NCI-H446 treated with DMSO at 0.1 percent for 48 hours (cell line): ENCODE data around the gene JAKMIP3.

Source experiments
- DNase-seq: peaks from one replicate; lab custom pipeline; 2025; lab: John Stamatoyannopoulos, UW

Gene JAKMIP3

DNA sequence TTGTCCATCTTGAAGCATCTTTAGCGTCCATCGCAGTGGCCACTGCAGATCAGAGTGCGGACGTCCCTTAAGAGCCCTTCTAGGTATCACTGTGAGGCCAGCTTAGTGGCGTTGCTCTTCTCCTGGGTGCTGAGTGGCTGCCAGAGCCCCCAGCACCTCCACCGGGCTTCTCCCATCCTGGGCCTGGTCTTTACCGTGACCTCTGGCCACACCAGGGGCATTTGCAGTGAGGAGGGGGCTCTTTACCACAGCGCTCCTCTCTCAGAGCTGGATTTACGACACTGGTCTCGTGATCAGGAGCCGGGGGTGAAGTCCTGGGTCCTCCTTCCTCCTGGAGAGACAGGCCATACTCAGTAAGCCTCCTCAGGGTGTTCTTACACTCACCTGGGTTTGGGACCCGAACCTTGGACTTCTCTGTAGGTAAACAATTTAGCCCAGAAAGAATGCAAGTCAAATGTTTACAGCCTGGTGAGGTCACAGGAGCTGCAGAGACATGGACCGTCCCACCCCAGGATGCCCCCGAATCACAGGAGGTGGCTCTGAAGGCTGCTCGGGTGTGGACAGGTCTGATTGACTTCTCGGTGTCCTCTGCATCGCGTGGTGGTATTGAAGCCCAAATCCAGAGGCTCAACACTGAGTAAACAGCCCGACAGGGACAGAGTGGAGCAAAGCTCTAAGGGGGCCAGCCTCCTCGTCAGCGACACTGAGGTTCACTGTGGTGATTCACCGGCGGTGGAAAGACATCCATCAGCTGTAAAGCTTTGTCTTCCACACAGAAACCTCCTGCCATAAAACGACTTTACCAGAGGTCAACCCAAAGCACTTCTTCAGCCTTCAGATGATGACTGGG lies 33.0 kb downstream of the JAKMIP3 start:
- no peak for DNase-seq

DNA sequence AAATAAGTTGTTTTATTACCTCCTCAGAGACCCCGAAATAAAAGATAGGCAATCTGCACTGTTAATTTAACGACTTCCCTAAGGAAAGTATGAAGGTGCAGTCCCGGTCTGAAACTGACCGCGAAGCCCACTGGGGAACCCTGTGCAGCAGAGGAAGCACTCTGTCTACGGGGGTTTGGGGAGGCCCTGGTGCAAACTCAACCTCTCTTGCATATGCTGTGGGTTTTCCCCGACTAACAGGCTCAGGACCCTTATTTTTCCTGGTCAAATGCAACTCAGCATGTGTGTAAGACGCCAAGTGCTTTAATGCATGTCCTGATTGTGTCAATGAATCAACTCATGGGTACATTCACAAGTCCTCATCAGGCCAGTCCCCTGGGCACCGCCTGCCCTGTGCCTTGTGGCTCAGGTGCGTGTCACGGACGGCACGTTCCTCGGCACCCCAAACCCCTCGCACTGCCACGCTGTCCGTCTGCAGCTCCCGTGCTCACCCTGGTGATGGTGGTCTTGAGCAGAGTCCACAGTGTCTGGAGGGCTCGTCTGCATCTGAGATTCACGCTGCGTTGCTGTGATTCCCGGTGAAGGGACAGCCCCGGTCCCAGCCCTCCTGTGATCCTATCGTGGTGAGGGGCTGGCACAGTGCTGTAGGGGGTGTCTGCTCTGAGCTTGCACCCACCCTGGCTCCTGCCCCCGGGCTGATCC lies 33.8 kb downstream of the JAKMIP3 start:
- DNase-seq, result no peak

DNA sequence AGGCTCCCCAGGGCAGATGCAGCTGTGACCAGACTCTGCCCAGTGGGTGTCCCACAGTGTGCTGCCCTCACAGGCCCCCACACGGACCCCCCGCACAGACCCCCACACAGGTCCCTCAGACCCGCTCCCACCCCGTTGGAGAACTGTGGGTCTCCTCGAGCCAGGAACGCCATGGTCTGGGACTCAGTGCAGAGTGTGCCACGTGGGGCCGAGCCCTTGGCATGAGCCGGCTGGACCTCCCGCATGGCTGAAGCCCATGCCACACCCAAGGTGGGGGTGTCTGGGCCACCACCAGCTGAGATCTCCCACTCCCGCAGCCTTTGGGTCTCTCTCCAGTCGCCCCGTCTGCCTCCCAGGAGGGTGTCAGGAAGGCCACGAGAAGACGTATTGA lies 34.3 kb downstream of the JAKMIP3 start:
- no peak for DNase-seq

DNA sequence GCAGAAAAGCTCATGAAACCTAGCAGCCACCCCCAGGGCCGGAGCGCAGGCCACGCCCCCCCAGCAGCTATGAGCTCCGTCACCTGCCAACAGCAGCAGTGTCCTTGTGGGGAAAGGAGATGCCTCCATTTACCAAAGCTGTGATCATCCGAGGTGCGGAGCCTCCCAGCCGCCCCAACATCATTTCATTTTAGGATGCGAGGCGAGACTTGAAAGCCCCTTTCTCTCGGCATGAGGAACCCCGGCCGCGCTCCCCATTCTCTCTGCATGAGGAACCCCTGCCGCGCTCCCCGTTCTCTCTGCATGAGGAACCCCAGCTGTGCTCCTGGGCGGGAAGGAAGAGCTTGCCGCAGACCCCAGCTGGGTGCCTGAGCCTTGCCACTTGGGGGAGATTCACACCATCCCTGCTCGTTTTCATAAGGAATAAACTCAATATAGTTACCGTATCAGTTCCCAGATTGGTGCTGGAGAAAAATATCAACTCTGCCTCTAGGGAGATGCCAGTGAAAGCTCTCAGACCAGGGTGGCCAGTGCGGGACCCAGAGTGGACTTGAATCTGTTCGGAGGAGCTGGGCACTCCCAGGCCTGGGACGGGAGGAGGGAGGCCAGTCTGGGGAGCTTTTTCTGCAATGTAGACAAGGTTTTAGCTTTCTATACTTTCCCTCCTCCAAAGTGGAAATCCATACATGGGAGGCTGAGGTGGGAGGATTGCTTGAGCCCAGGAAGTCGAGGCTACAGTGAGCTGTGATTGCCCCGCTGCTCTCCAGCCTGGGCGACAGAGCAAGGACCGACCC lies 35.0 kb downstream of the JAKMIP3 start:
- DNase-seq, result no peak

DNA sequence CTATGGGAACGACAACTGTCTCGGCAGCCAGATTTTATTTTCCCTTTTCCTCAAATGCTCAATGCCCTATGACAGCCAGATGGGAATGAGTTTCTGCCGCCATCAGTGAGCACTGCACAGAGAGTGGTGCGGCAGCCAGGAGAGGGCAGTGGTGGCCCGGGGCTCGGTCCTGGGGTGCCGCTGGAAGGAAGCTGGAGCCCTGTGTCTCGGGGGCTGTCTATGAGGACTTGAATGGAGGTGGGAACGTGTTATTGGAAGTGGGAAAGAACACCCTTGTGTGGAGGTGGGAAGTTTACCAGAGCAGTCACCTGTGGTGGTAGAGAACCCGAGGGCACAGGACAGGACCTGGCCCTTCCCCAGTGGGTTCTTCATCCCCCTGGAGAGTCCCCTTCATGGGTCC lies 35.8 kb downstream of the JAKMIP3 start:
- DNase-seq, result no peak

DNA sequence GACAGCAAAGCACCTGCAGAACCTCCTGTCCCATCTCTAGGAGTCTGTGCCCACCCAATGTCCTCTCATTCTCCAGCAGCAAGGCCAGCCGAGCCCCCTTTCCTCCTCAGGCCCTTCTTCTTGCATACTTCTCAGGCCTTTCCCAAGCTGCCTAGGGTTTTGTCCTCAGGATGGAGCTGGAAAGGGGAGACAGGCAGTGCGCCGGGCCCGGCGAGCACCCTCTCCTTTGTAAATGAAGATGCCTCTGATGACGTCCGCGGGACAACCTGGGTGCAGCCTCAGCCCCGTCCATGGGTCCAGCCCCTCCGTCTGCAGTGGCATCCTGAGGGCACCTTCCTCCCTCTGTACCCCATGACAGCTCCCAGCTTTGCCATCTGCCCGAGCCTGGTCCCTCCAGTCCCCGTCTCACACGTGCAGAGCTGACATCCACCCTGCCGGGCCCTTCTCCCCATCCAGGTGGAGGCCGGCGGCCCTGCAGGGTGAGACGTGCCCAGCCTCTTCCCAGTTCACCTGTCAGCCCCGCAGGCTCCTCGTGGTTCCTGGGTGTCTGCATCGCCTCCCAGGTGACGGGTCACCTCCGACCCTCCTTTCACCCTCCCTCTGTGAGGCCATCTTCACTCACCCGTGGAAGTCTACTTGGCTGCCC lies 36.4 kb downstream of the JAKMIP3 start:
- DNase-seq, result no peak

DNA sequence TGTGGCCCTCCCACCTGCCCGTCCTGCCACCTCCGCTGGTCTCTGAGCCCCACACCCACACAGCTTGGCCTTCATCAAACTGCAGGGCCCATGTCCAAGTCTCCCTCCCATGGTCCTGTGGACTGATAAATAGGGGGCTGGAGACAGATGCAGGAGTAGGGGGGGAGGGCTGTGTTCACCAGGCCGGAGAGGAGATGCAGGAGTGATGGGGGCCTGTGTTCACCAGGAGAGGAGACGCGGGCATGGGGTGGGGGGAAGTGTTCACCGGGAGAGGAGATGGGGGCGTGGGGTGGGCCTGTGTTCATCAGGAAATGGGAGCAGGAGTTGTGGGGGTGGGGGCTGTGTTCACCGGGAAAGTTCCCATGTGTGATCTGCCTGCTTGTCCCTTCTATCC lies 37.0 kb downstream of the JAKMIP3 start:
- no peak for DNase-seq

DNA sequence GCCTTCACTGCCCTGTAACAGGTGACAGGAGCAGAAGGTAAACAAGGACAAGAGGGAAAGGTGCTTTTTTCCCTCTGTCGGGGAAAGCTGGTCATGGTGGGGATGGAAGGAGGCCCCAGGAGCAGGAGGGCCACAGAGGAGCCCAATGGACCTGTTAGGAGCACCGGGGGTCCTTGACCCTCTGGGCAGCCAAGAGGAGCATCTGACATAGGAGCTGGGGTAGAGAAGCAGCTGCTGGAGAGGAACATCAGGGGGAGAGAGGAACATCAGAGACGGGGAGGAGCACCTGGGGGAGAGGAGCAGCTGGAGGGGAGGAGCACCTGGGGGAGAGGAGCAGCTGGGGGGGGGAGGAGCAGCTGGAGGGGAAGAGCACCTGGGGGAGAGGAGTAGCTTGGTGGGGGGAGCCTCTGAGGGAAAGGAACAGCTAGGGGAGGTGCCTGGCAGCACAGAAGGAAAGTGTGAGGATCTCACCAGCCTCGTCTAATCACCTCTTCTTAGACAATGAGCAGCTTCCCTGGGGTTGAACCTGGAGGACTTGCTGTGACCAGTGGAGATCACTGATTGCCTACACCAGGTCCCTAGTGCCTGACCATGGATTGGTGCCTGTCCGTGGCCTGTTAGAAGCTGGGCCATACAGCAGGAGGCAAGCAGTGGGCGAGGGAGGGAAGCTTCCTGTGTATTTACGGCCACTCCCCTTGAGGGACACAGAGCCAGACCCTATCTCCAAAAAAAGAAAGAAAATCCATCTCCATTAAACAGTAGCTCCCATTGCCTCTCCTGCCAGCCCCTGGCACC lies 37.6 kb downstream of the JAKMIP3 start:
- DNase-seq, result no peak

DNA sequence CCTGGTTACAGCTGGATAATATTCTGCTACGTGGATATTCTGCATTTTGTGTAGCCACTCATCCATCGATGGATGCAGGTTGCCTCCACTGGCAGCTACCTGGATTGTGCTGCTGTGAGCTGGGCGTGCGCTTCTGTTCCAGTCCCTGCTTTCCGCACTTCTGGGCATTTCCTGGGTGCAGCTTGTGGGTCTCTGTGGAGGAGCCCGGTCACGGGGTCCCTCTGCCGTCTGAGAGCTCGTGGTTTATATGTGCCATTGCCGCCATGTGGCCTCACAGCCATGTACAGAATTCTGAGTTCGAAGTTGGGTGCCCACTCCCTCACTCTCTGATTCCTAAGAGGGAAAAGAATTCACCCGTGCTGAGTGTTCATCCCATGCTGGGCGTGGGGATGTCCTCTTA lies 38.3 kb downstream of the JAKMIP3 start:
- DNase-seq, result no peak

DNA sequence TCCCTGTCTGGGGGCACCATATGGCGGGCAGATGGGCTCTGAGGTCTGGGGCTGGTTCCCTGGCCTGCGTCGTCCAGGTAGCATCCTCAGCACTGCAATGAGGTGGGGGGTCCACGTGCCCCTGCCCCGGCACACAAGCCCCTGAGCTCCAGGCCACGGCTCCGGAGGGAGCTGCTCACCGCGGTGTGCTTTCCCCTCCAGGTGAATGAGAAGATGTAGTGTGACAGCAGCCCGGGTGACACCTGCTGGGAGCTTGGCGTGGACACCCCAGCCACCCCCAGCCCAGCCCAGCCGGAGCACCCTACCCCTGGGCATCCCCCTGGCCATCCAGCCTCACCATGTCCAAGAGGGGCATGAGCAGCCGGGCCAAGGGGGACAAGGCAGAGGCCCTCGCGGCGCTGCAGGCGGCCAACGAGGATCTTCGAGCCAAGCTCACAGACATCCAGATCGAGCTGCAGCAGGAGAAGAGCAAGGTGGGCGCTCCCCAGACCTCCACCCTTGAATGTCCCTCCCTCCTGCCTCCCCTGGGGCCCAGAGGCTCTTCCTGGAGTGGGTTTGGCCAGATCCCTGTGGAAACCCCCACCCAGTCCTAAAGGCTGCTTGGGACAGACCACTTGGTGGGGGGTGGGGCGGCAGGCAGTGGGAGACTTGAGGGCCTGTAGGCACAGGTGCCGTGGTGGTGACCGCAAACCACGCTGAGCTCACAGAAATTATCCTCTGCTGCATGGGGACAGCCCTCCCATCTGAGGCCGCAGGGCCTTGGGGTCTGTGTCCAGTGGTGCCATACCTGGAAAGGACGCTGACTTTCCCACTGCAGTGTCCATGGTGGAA lies 38.9 kb downstream of the JAKMIP3 start:
- no peak for DNase-seq

DNA sequence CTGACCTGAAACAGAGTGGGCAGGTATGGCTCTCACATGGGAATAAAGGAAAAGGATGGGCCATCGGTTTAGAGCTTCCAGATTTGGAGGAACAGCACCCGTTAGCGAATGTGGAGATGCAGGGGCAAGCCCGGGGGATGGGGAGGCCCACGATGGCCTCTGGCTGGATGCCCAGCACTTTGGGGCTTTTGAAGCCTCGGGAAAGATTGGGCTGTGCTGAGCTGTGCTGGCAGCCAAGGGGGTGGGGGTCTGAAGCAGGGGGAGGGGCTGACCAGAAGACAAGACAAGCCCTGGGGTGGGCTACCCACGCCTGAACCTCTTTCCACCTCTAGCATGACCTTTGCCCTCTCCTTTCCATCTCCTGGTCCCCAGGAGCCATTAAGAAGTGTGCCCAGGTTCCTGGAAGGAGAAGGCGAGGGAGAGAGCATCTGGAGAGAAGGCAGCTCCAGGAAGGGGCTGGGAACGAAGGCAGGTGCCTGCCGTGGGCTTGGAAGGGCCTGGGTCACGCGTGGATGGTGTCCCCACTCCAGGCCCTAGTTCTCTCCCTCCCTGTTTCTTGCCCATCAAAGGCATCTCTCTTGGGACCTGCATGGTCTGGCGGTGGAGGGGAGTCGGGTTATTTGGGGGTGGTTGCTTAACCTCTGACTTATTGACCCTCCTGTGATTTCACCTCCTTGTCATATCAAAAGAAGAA lies 39.7 kb downstream of the JAKMIP3 start:
- DNase-seq, result no peak

DNA sequence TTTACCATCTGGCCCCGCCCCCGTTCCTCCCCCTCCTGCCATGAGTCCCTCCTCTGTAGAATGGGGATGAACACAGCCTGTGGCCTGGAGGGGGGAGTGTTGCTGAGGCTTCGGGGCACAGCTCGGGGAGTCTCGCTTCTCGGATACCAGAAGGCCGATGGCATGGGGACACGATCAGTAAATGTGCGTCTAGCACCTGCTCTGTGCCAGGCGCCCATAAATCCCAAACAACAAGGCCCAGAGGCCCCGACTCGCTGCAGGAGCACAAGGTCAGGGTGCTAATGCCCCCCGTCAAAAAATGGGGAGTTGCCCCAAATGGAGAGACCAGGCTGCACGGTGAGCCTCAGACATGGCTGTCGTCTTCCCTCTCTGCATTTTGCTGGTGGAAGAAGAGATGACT lies 40.7 kb downstream of the JAKMIP3 start:
- DNase-seq, result no peak

DNA sequence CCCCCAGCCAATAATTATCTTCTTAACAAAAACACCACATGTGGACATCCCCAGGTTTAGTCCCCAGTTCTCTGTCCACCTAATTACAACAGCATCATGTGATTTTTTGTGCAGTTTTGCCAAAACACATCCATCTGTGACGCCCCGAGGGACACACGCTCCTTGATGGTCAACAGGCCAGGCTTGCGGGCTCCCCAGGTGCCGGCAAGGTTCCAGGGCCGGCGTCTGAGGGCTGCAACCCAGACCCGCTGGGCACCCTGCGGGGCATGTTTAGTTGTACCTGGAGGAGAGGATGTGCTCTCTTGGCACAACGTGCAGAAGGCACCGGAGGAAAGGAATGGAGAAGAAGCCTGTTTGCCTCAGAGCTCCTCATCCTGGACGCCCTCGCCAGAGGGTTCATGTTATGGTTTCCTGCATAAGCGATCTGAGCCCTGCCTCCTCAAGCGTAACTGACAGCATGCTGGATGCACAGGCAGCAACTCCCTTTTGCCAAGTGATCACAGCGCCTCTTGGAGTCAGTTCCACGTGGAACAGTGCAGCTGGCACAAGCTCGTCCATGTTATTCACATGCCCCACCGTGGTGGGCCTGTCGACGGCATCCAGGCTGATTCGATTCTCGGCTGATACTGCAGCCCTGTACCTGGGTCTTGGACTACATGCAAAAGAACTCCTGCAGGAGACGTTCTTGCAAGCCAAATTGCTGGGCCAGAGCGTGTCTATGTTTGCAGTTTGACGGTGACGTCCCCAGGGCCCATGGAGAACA lies 41.6 kb downstream of the JAKMIP3 start:
- no peak for DNase-seq

DNA sequence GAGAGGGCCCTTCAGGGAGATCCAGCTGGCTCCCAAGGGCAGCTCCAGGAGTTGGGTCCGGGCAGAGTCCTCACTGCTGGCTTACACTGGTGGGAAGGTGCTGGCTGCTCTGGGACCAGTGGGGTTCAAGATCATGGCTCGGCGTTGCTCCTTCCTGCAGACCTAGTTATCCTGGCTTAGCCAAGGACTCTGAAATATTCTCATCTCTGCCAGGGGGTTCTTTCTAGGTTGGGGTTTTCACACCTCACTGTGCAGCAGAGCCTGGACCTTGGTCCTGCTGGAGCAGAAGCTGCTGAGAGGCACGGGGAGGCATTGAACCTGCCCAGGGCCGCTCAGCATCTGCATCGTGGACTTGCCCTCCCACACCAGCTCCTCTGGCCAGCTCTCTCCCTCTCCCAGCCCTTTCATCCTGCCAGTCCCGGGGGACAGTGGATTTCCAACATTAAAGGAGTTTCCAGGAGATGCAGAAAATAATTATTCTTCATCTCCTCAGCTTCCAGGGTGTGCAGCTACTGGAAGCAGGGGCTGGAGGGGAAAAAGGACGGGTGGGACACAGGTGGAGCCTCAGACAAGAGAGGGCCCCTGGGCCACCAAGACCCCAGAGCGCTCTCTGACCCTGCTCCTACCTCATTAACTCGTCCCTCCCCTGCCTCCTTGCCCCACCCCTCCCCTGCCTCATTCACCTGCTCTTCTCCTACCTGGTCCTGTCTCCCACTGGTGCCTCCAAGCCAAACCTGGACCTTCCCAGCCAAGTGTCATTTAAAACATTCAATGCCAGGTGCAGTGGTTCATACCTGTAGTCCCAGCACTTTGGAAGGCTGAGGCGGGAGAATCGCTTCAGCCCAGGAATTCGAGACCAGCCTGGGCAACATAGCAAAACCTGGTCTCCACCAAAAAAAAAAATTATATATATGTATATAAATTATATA lies 42.5 kb downstream of the JAKMIP3 start:
- DNase-seq, result no peak

DNA sequence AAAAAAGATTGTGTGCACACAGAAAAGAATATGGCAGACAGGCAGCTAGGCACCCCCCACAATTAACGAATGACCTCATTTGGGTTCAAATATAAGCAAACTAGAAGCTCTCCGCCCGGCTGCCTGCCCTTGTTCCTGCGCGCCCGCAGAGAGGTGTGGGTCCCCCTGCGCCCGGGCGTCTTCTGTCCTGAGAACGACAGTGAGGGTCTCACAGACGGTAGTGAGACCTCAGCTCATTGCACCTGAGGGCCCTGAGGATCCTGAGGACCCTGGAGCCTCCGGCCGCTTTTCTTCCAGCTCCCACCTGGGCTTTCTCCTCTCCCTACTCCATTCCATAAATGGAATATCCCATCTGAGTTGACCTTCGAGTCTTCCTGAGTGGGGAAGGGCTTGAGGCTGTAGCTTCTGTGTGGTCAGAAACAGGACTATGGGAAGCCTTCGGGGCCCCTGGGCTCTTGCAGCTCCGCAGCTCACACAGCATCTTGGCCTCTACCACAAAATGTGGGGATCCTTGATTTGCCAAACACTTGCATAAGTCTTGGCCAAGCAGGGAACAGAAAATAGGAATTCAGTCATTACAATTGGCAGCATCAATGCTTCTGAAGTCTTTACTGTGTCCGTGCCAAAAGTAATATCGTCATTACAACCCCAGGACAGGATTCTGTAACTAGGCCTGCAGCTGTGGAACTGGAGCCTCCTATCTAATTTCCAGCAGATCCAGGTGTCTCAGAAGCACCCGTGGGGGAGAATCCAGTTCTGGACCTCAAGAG lies 43.8 kb downstream of the JAKMIP3 start:
- DNase-seq, result no peak

DNA sequence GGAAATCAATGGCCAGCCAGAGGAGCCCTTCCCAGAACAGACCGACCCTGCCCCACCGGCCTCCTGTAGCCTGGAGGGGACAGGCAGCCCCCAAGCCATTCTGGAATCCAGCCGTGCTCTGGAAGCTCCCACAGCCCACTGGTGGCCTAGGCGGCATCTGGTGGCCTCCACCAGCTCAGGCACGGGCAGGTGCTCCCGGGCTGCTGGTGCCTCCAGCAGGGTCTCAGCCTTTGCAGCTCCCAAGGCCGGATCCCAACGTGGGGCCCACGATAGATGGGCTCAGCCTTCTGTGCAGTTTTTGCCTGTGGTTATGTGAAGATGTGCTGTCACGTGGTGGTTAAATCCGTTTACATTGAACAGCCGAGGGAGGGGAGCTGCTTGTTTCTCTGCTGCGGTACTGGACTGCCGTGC lies 44.4 kb downstream of the JAKMIP3 start:
- no peak for DNase-seq

DNA sequence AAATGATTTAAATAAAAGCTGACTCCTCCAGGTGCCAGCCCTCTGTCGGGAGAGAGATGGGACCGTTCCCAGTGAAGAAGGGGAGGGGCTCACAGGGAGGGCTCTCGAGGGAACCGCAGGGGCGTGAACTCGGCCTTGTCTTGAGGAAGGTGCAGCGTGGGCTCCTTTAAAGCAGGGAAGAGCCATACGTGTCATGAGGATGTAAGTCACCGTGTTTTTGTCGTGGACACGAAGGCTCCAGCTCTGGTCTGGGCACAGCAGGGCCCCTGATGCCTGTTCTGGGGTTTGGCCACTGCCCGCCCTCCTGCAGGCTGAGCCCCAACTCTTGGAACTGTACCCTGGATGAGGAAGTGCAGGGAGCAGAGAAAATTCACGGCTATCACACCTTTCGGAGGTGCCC lies 45.0 kb downstream of the JAKMIP3 start:
- DNase-seq, result no peak
